GM18907 (cell line): Measurements from ENCODE around the gene CTNND2.

Source experiments
- ATAC-seq: cut with Tn5 transposase; IDR thresholded peaks from one replicate; pipeline ENCODE4 v1.9.1; 2021; ENCODE audit warnings: mild to moderate bottlenecking, moderate library complexity; ENCODE audit not compliant: unreplicated experiment

Gene CTNND2, protein sequence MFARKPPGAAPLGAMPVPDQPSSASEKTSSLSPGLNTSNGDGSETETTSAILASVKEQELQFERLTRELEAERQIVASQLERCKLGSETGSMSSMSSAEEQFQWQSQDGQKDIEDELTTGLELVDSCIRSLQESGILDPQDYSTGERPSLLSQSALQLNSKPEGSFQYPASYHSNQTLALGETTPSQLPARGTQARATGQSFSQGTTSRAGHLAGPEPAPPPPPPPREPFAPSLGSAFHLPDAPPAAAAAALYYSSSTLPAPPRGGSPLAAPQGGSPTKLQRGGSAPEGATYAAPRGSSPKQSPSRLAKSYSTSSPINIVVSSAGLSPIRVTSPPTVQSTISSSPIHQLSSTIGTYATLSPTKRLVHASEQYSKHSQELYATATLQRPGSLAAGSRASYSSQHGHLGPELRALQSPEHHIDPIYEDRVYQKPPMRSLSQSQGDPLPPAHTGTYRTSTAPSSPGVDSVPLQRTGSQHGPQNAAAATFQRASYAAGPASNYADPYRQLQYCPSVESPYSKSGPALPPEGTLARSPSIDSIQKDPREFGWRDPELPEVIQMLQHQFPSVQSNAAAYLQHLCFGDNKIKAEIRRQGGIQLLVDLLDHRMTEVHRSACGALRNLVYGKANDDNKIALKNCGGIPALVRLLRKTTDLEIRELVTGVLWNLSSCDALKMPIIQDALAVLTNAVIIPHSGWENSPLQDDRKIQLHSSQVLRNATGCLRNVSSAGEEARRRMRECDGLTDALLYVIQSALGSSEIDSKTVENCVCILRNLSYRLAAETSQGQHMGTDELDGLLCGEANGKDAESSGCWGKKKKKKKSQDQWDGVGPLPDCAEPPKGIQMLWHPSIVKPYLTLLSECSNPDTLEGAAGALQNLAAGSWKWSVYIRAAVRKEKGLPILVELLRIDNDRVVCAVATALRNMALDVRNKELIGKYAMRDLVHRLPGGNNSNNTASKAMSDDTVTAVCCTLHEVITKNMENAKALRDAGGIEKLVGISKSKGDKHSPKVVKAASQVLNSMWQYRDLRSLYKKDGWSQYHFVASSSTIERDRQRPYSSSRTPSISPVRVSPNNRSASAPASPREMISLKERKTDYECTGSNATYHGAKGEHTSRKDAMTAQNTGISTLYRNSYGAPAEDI (N-terminal part only)

DNA sequence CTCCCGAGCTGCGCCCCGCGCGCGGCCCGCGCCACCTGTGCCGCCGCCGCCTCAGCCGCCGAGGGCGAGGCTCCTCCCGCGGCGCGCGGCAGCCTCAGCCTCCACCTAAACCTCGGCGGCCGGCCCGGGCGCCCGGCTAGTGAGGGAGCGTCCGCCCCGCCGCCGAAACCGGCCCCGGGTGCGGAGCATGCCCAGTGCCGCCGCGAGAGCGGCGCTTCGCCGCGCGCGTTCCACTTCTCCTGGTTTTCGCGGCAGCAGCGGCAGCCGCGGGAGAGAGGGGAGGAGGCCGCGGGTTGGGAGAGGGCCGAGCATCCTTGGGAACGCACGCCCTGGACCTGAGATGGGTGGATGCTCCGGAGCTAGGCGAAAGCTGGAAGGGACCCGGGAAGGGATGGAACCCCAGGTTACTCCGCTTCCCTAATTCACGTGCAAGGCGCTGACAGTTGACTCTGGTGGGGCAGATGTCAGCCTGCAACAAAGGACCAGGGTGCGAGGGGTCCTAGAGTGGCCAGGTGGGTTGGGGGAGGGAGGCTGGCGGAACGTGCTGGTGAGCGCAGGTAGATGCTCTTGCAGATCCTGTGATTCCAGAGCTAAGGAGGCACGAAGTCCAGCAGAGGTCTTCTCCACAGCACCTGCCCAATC, at the start of gene CTNND2:
CTNND2 (minus strand) TSS at position 182 of the 642 bp plus-strand sequence. CDS start 593 bp downstream, outside the sequence.
- ATAC-seq = peak; percentile 47

DNA sequence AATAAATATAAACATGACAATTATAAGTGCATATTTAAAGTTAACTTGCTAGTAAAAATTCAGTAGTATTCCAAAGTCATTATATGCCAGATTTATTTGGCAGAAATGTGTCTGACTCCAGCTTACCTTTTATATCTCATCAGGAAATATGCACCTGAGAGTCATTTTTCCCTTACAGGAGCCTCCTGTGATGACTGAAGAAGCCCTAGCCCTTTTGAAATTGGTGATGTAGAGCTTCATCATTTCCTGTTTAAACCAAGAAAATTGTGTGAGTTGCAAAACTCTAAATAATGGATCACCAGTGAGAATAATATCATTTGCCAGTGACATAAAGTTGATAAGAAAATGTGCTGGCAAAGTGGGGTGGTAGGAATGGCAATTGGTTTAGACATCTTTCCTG, 42.1 kb upstream of the CTNND2 start:
- ATAC-seq = no peak

DNA sequence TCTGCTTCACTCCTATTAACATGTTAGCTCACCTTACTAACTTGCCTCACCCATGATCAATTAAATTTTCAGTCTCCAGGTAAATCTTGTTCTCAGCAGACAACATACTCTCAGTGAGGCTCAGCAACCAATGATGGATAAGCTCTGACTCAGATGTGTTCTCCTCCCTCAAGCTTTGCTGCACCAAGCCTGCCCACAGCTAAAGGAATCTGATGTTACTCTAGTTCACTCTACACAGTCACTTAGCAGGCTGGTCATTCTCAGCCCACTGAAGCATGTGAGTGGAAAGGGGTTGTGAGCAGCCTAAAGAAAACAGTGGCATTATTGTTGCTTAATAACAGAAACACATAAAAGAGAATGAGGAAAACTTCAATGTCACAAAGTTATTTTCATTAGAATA, 37.3 kb upstream of the CTNND2 start:
- no peak for ATAC-seq

DNA sequence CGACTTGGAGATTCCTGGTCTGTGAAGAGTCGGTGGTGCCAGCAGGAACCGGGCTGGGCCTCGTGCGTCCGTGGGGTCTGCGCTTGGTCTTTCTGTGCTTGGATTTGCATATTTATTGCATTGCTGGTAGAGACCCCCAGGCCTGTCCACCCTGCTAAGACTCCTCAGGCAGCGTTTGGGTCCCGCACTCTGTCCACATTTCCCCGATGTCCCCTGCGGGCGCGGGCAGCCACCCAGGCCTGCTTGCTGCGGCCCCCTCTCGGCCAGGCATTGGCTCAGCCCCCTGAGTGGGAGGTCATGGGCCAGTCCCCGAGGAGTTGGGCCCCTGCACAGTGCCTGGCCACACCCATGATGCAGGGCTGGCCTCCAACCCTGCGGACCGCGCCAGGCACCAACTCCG, 27.4 kb upstream of the CTNND2 start:
- no peak for ATAC-seq

DNA sequence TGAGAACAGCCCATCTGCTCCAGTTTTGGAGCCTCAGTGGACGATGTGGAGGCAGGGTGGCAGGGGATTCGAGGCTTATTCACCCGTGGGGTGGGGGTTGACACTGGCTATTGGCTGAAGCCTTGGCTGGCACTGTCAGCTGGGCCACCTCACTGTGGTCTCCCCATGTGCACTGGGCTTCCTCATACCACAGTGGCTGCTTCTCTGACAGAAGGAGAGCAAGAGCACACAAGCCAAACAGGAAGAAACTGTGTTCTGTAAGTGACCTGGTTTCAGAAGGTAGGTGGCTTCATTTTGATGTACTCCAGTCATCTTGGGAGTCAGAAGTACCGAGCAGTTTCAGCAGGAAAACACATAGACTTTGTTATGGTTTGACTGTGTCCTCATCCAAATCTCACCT, 24.7 kb upstream of the CTNND2 start:
- ATAC-seq = no peak

DNA sequence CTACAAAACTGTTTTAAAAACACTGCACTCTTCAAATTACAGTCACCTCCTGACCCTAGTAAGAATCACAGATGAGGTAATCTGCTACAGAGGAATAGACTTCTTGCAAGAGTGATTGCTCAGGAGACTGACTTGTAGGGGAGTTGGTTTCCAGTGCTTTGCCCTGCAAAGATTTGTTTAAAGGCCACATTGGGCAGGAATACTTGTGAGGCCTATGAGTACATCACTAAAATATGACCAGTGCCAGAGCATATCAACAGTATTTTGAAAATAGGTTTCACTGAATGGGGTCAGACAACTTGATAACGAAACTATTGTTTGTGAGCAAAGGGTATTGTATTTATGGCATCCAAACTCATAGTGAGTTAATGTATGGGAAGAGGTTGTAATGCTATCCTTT, 21.5 kb upstream of the CTNND2 start:
- ATAC-seq = no peak

DNA sequence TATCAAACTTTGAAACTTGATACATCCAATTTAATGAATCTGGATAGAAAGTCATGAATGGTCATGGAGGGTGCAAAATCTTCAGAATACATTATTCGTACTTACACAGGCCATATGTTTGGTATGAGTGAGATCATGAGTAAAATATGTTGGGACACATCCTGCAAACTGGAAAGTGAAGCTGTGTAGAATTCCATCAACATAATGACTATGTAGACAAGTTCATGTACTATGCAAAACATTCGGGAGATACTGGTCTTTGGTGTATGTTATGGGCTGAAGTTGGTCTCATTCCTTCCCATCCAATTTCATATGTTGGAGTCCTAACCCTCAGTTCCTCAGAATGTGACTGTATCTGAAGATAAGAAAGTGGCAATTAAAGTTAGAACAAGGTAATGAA, 18.1 kb upstream of the CTNND2 start:
- ATAC-seq = no peak

DNA sequence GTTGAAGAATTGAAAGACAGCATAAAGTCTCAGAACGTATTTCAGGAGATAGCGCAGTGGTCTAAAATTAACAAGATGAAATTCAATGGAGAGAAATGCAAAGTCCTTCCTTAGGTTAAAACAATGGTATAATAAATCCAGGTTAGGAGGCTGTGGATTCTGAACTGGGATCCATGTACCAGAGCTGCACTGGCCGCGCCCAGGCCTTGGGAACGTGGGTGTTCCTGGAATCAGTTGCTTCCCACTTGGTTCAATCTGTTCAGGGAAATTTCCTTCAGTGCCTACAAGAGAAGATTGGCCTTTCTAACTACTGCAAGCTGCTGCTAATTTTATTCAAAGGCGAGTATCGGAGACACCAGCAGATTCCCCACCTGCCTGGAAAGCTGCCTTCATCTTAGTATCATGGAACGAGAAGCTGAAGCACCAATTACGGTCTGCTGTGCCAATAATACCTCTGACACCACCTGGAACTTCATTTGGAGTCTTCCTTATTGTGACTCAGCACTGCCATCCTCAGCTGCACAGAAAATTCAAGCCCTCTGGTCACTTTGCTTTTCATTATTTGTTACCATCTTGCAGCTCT, 14.3 kb upstream of the CTNND2 start:
- no peak for ATAC-seq

DNA sequence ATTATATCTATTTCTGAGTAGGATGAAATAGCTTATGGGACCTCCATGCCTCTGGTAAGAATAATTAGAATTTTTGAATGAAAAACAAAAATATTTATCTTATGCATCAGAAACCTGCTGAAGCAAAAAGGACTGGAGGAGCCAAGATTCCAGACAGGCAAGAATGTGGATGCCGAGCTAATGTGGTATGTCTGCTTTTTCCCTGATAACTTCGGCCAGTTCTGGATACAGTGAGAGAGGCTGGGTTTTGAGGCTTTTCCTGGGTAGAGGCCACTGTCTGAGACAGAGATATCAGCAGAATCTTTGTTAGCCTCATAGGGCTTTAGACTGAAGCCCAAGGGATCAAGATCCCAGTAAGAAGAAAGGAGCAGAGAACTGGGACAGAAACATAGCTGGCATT, 5.2 kb upstream of the CTNND2 start:
- ATAC-seq = no peak

DNA sequence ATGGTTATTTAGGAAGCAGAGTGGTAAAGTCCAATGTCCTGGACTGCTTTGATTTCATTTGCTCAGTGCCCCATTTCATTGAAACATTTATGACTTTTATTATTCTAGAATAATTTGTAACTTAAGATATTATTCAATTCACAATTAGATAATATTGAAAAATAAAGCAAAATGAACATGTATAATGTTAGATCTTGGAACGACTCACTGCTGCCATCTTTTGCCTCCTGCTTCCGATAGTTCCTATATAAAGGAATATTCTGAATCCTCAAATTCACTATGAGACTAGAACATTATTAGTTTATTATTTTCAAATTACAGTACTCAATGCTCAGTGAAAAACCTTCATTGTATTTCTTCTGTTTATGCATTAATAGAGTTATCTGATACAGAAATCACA, 2.3 kb upstream of the CTNND2 start:
- no peak for ATAC-seq

DNA sequence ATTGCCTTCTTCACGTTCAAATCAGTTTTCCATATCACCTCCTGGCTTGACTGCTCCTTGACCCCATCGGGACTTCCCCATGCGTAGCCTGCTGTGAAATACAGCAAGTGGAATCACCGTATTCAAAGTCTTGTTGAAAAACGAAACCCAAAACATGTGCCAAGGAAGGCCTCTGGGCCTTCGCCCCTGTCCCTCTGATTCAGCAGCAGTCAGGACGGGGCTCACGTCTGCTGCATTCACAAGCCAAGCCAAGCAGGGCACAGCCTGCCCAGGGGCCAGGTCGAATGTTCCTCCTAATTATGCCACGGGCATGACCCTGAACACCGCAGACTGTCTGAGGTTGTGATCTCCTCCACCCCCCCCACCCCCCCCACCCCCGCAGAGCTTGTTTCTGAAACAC, 960 bp upstream of the CTNND2 start:
- no peak for ATAC-seq

DNA sequence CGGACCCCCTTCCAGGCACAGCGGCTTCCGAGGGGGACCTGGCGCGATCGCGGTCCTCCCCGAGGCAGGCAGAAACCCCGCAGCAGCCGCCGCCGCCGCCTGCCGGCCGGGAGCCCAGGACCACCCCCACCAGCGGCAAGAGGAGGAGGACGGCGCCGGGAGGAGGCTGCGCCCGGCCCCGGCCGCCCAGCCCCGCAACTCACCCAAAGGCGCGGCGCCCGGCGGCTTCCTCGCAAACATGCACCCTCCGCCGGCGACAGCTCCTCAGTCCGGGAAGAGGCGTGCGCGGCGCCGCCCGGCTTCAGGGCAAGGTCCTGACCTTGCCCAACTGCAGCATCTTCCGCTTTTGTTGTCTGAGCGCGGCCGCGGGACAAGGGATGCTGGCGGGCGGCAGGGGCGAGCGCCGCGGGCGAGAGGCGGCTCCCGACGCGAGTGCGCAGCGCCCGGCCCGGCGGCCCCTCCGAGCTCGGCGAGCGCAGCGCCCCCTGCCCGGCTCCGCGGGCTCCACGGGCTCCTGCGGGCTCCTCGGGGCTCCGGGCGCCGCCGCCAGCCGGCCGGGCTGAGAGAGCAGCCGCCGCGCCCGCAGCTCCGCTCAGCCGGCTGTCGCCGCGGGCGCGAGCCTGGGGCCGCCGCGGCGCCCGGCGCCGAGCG, 507 bp downstream of the CTNND2 start:
- ATAC-seq = peak; percentile 51

DNA sequence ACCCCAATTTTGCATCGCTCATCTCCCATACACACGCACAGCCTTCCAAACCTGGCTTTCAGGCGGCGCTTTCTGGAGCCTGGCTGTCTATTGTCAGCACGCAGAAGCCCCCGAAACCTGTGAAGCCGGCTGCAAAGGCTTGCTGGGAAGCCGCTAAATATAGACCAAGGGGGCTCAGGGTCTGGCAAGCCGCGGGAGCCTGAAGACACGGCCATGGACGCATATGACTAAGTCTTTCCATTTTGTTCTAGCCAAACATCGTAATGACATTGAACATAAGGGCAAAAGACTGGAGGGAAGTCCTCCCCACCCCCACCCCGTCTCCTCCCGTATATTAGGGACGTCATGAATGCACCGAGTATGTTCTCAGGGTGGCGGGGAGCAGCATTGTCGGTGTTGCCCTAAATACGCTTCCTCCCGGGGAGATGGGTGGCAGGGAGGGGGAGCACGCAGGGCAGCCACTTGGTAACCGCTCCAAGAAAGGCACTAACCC, 1.1 kb downstream of the CTNND2 start:
- ATAC-seq = no peak

DNA sequence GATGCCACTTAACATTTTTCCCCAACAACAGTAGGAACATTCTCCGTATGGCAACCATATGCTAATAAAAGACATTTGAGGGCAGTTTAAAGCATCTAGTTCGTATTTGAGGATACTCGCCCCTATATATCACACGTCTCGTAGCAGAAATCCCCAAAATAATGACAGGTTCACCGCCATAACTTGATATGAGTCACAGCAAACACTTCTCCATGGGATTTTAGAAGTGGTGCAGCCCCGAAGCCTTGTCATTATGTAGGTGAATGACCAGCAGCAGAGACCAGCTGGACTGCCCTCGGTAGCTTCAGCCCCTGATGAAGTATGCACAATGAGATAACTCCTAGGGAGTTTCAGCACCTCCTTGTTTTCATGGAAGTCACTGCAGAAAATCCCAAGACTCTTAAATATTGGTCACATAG, 2.0 kb downstream of the CTNND2 start:
- ATAC-seq = no peak

DNA sequence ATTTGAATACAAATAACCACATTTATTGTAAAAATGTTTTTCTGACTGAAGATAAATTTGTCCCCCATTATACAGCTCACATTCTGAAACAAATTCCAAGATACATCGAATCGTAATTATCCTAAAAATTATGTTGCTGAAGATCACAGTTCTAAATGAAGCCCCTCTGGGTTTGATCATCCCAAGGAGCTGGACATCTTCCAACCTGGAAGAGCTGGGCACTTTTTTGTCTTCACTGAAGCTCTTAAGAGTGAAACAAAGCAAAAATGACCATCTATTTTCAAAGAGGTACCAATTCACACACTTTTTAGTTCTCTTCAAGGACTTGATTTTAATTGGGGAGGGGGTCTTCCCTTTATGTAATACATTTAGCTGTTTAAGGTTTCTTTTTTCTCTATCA, 5.5 kb downstream of the CTNND2 start:
- ATAC-seq = no peak

DNA sequence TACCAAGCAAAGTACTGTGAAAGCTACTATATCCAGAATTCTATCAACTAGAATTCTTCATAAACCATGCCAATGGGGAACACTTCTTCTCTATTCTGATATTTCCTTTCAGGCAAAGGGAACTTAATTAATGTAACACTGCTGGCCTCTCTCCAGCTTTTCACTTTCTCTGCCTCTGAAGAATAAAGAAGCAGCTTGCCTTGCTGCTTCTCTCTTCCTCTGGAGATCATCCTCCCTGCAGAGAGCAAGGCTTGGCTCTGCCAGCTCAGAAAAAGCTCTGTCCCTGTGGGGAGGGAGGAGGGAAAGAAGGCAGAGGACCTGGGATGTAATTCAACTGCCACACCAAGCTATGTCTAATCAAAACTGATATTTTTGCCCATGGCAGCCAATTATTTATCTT, 6.5 kb downstream of the CTNND2 start:
- no peak for ATAC-seq

DNA sequence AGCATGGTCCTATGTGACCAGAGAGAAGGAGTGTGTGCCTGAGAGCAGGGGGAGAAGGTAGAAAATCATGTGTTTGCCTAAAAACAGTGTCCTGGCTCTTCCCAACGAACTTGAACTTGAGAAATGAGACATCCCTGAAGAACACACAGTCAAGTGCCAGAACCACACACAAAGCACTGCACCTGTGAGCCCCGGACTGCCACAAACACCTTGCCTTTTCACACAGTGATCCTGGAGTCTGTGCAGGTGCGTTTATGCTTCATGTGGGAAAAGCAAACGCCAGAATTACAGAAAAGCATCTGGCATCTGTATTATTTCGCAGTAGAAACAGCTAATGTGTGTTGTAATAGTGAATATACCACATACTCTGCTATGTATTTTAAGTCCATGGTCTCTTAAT, 9.3 kb downstream of the CTNND2 start:
- ATAC-seq = no peak

DNA sequence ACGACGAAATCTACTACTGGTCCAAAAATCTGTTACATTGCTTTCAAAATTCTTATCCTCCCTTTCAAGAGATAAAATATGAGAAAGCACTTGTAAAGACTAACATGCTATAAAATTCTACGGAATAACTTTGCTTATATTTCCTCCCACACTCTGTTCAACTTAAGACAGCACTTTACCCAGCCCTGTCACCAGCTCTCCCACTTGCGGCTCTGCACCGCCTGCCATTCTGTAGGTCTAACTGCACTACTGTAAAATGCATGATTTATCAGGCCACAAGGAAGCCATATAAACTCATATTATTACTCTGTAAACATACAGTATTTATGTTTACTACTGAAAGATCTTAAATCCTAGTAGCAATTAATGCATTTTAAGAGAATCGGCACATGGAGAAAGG, 11.4 kb downstream of the CTNND2 start:
- no peak for ATAC-seq

DNA sequence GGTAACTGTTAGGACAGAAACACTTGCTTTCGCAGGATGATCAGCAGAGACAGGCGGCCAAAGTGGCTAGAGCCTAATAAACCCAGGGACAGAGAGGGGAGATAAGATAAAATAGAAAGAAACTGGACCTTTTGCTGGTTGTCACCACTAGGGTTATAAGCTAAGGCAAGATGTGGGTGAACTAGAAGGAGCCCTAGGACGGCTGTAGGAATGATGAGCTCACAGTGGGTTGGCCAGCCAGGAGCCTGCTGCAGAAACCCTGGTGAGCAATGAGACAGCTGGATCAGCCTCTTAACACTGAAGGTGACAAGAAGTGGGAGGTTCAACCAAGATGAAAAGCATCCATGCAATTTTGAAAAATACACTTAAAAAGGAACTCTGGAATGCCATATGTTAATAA, 13.5 kb downstream of the CTNND2 start:
- no peak for ATAC-seq

DNA sequence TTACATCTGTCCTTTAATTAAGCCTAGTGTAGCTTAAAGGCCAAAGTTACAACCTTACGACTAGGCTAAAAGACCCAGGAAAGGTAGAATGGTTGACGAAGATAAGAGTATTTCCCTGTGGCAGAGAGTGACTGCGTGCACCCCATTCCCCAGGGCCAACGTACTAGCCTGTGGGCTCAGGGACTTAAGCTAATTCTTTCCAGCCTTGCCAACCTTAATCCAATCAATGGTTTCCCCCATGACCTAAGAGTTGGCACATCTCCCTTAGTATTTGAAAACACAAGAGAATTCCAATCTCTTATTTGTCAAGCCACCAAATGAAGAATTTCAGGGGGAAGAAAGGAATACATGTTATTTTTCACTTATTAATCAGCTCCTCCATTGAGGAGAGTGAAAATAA, 16.0 kb downstream of the CTNND2 start:
- no peak for ATAC-seq
